Hepatocyte (in vitro differentiated cells): ENCODE results near the gene UVRAG. TPM values are rescaled to one million over a fixed set of nuclear protein-coding genes. Genes with fewer than 3 reads are reported as not detected.

Source experiments
- DNase-seq: peaks from one replicate; pipeline ENCODE4 v3.0.0-alpha.2; 2016; ENCODE audit warnings: low spot score
- H2AFZ ChIP-seq: fragments of 200-600 bp; sonication (generic); 2 replicates; pipeline ENCODE4 v1.6.0; 2016; ENCODE audit warnings: antibody characterized with exemption, mild to moderate bottlenecking
- H3K27ac ChIP-seq: fragments of 200-600 bp; sonication (generic); 2 replicates; pipeline ENCODE4 v1.5.1; 2016; ENCODE audit warnings: mild to moderate bottlenecking
- H3K27me3 ChIP-seq: fragments of 200-600 bp; sonication (generic); 2 replicates; pipeline ENCODE4 v1.6.1; 2016
- H3K36me3 ChIP-seq: fragments of 200-600 bp; sonication (generic); replicated peaks from 2 replicates; pipeline ENCODE4 v1.5.1; 2016; ENCODE audit warnings: low read depth; ENCODE audit not compliant: insufficient read depth
- H3K4me1 ChIP-seq: fragments of 200-600 bp; sonication (generic); 2 replicates; pipeline ENCODE4 v1.5.1; 2016; ENCODE audit warnings: mild to moderate bottlenecking, moderate library complexity; ENCODE audit not compliant: insufficient read depth
- H3K4me2 ChIP-seq: fragments of 200-600 bp; sonication (generic); 2 replicates; pipeline ENCODE4 v1.6.0; 2016
- H3K4me3 ChIP-seq: fragments of 200-600 bp; sonication (generic); 2 replicates; pipeline ENCODE4 v1.5.1; 2016; ENCODE audit warnings: mild to moderate bottlenecking
- H3K79me2 ChIP-seq: fragments of 200-600 bp; sonication (generic); 2 replicates; pipeline ENCODE4 v1.6.0; 2017; ENCODE audit warnings: mild to moderate bottlenecking
- H3K9me2 ChIP-seq: fragments of 200-600 bp; sonication (generic); replicated peaks from 2 replicates; pipeline ENCODE4 v1.6.0; 2017; ENCODE audit warnings: mild to moderate bottlenecking; ENCODE audit not compliant: insufficient read depth
- H3K9me3 ChIP-seq: fragments of 200-600 bp; sonication (generic); 2 replicates; pipeline ENCODE4 v1.5.1; 2016; ENCODE audit warnings: low read depth, mild to moderate bottlenecking
- H4K20me1 ChIP-seq: fragments of 200-600 bp; sonication (generic); 2 replicates; pipeline ENCODE4 v1.6.0; 2016; ENCODE audit warnings: mild to moderate bottlenecking; ENCODE audit not compliant: insufficient read depth, poor library complexity, severe bottlenecking
- CTCF ChIP-seq: fragments of 200-600 bp; sonication (generic); IDR thresholded peaks from 2 replicates; pipeline ENCODE4 v1.5.1; 2016; ENCODE audit warnings: antibody characterized with exemption, mild to moderate bottlenecking; ENCODE audit not compliant: poor library complexity
- EZH2 ChIP-seq: fragments of 200-600 bp; sonication (generic); IDR thresholded peaks from 2 replicates; pipeline ENCODE4 v1.6.1; 2016; ENCODE audit warnings: antibody characterized with exemption, mild to moderate bottlenecking, borderline replicate concordance
- EZH2phosphoT487 ChIP-seq: fragments of 200-600 bp; sonication (generic); IDR thresholded peaks from one replicate; pipeline ENCODE4 v1.6.1; 2018; ENCODE audit warnings: antibody characterized with exemption, mild to moderate bottlenecking, low read depth, moderate library complexity; ENCODE audit not compliant: unreplicated experiment, severe bottlenecking
- WGBS: methylation state at CpG from one replicate; pipeline ENCODE4 v1.1.6; 2016; ENCODE audit warnings: low lambda C conversion rate; ENCODE audit errors: missing lambda C conversion rate; 5-methylcytosine and 5-hydroxymethylcytosine counted together
- polyA plus RNA-seq: library from polyadenylated mRNA; unstranded; fragments of >200 nt; fragmentation: Nextera tagmentation; extraction: Ambion mirVana; gene quantifications from 2 replicates; pipeline ENCODE4 v1.2.1, GENCODE V29; 2016
- total RNA-seq: library from RNA; depleted of rRNA; stranded (reverse); fragments of >200 nt; gene quantifications from 2 replicates; pipeline ENCODE4 v1.2.3, GENCODE V29; 2014

The UVRAG gene
- total and polyA plus RNA-seq, 2 experiments from 2014 or later, result 15.3 to 36.5 TPM

- peaks cover 36% of the 10 kb centered on the region for H3K79me2 ChIP-seq
- no peak overlapping the region for H3K4me3 ChIP-seq
- no peak for TF ChIP-seq CTCF
- TF ChIP-seq EZH2phosphoT487, result no peak
- TF ChIP-seq EZH2, result no peak
- H4K20me1 ChIP-seq, result no peaks in the 10 kb centered on the region
- no peaks in the 10 kb centered on the region for H3K27me3 ChIP-seq
- 70% methylated on average over 3 of the region's 3 CpGs for WGBS
- peaks cover 5% of the 10 kb centered on the region for H3K4me1 ChIP-seq
- no peak overlapping the region for H3K4me2 ChIP-seq
- no peaks in the 10 kb centered on the region for H3K9me3 ChIP-seq
- DNase-seq, result no peak
- H3K9me2 ChIP-seq, result no peaks in the 10 kb centered on the region
- H3K27ac ChIP-seq, result no peak overlapping the region
- no peak overlapping the region for H2AFZ ChIP-seq
- H3K36me3 ChIP-seq, result no peaks in the 10 kb centered on the region
These were observed 41.9 kb downstream of the UVRAG start for GRCh38 chr11:75856912-75857311.

- Histone ChIP-seq H3K9me3 (no peaks in the 10 kb centered on the region), H3K4me3 (no peak overlapping the region), H3K27ac (no peak overlapping the region), H3K36me3 (no peaks in the 10 kb centered on the region), H3K4me2 (no peak overlapping the region), H3K79me2 (peaks cover 34% of the 10 kb centered on the region), H2AFZ (no peak overlapping the region), H4K20me1 (no peaks in the 10 kb centered on the region), H3K27me3 (no peaks in the 10 kb centered on the region), H3K9me2 (no peaks in the 10 kb centered on the region), H3K4me1 (peaks cover 5% of the 10 kb centered on the region)
- TF ChIP-seq EZH2, result no peak
- no peak for TF ChIP-seq CTCF
- no peak for TF ChIP-seq EZH2phosphoT487
- DNase-seq, result no peak
These were observed 43.0 kb downstream of the UVRAG start for GRCh38 chr11:75858042-75858441.

GRCh38 chr11:75858613-75859012 is 43.6 kb downstream of the UVRAG start:
- H3K9me2 ChIP-seq, result no peaks in the 10 kb centered on the region
- no peak overlapping the region for H3K4me3 ChIP-seq
- peaks cover 5% of the 10 kb centered on the region for H3K4me1 ChIP-seq
- no peak overlapping the region for H3K27ac ChIP-seq
- TF ChIP-seq CTCF (no peak), EZH2 (no peak), EZH2phosphoT487 (no peak)
- H3K9me3 ChIP-seq, result no peaks in the 10 kb centered on the region
- H2AFZ ChIP-seq, result no peak overlapping the region
- H3K27me3 ChIP-seq, result no peaks in the 10 kb centered on the region
- H4K20me1 ChIP-seq, result no peaks in the 10 kb centered on the region
- DNase-seq, result no peak
- no peaks in the 10 kb centered on the region for H3K36me3 ChIP-seq
- no peak overlapping the region for H3K4me2 ChIP-seq
- WGBS, result 66% methylated on average over 3 of the region's 3 CpGs
- peaks cover 30% of the 10 kb centered on the region for H3K79me2 ChIP-seq

- no peaks in the 10 kb centered on the region for H3K36me3 ChIP-seq
- H3K4me2 ChIP-seq, result no peak overlapping the region
- H3K4me3 ChIP-seq, result no peak overlapping the region
- no peaks in the 10 kb centered on the region for H4K20me1 ChIP-seq
- H3K27me3 ChIP-seq, result no peaks in the 10 kb centered on the region
- peaks cover 30% of the 10 kb centered on the region for H3K79me2 ChIP-seq
- H3K9me2 ChIP-seq, result no peaks in the 10 kb centered on the region
- H3K4me1 ChIP-seq, result peaks cover 5% of the 10 kb centered on the region
- WGBS, result 98% methylated on average over 2 of the region's 2 CpGs
- H3K9me3 ChIP-seq, result no peaks in the 10 kb centered on the region
- no peak overlapping the region for H2AFZ ChIP-seq
- H3K27ac ChIP-seq, result no peak overlapping the region
- DNase-seq, result no peak
- TF ChIP-seq EZH2 (no peak), CTCF (no peak), EZH2phosphoT487 (no peak)
These were observed 44.6 kb downstream of the UVRAG start for GRCh38 chr11:75859614-75860013.
